IPS DF 6.9 (cell line): Measurements from ENCODE around the gene BTRC.

Experiments used
- DNase-seq: peaks from one replicate; pipeline ENCODE4 v3.0.0-alpha.2; 2013; ENCODE audit warnings: low read depth, low spot score
- H3K27ac ChIP-seq: one replicate; pipeline ENCODE4 v1.5.1; 2013; ENCODE audit warnings: low read length, control low read depth
- H3K27me3 ChIP-seq: 2 replicates; pipeline ENCODE4 v1.6.1; 2013; ENCODE audit warnings: mild to moderate bottlenecking, low read length; ENCODE audit not compliant: control insufficient read depth, insufficient read depth
- H3K36me3 ChIP-seq: 2 replicates; pipeline ENCODE4 v1.6.1; 2013; ENCODE audit warnings: low read length; ENCODE audit not compliant: control insufficient read depth, insufficient read depth
- H3K4me1 ChIP-seq: 2 replicates; pipeline ENCODE4 v1.6.1; 2013; ENCODE audit warnings: low read length; ENCODE audit not compliant: control insufficient read depth, insufficient read depth
- H3K4me3 ChIP-seq: 2 replicates; pipeline ENCODE4 v1.5.1; 2013; ENCODE audit warnings: mild to moderate bottlenecking, low read length
- H3K9me3 ChIP-seq: 2 replicates; pipeline ENCODE4 v1.6.1; 2013; ENCODE audit warnings: low read length, inconsistent platforms; ENCODE audit not compliant: control insufficient read depth, insufficient read depth
- WGBS: extraction: QIAGEN DNeasy Blood & Tissue Kit; methylation state at CpG from one replicate; pipeline ENCODE4 v1.1.7; 2013; ENCODE audit warnings: mixed read lengths, missing lambda C conversion rate; ENCODE audit not compliant: insufficient read length, insufficient coverage; 5-methylcytosine and 5-hydroxymethylcytosine counted together

Gene BTRC

GRCh38 chr10:101565936-101566332 lies 212.0 kb downstream of the BTRC start:
- Histone ChIP-seq H3K4me1 (peaks cover 6% of the 10 kb centered on the region; the same call in 1 of the 2 replicates), H3K9me3 (no peaks in the 10 kb centered on the region), H3K36me3 (no peaks in the 10 kb centered on the region), H3K4me3 (no peak overlapping the region), H3K27ac (no peak overlapping the region), H3K27me3 (peaks cover 3% of the 10 kb centered on the region; the same call in 1 of the 2 replicates)
- DNase-seq, result no peak
- WGBS, result no CpG with 5 or more reads among the region's 8 CpGs

GRCh38 chr10:101566333-101567164 lies 212.6 kb downstream of the BTRC start:
- no peak overlapping the region for H3K4me3 ChIP-seq

GRCh38 chr10:101567165-101568006 lies 213.4 kb downstream of the BTRC start:
- Histone ChIP-seq H3K27me3 (peaks cover 4% of the 10 kb centered on the region; the same call in 1 of the 2 replicates), H3K9me3 (no peaks in the 10 kb centered on the region), H3K36me3 (no peaks in the 10 kb centered on the region), H3K4me3 (no peak overlapping the region), H3K4me1 (peaks cover 6% of the 10 kb centered on the region; the same call in 1 of the 2 replicates), H3K27ac (no peak overlapping the region)
- DNase-seq, result no peak
- no CpG with 5 or more reads among the region's 7 CpGs for WGBS

More at GRCh38 chr10:101566333-101567164, 212.6 kb downstream of the BTRC start:
- H3K9me3 ChIP-seq, result no peaks in the 10 kb centered on the region
- no CpG with 5 or more reads among the region's 59 CpGs for WGBS
- no peak for DNase-seq
- no peak overlapping the region for H3K27ac ChIP-seq
- no peaks in the 10 kb centered on the region for H3K36me3 ChIP-seq
- H3K4me1 ChIP-seq, result peaks cover 6% of the 10 kb centered on the region; the same call in 1 of the 2 replicates
- H3K27me3 ChIP-seq, result peaks cover 4% of the 10 kb centered on the region; the same call in 1 of the 2 replicates

- H3K4me3 ChIP-seq, result no peak overlapping the region
- H3K36me3 ChIP-seq, result no peaks in the 10 kb centered on the region
- H3K27me3 ChIP-seq, result peaks cover 4% of the 10 kb centered on the region; the same call in 1 of the 2 replicates
- H3K4me1 ChIP-seq, result peaks cover 6% of the 10 kb centered on the region; the same call in 1 of the 2 replicates
- H3K9me3 ChIP-seq, result no peaks in the 10 kb centered on the region
- DNase-seq, result no peak
- no peak overlapping the region for H3K27ac ChIP-seq
- WGBS, result 100% methylated on average over 1 of the region's 17 CpGs
These were observed 214.2 kb downstream of the BTRC start for GRCh38 chr10:101568054-101568745.

- H3K4me3 ChIP-seq, result peak overlapping the region; percentile 37; the same call in 1 of the 2 replicates
- peaks cover 4% of the 10 kb centered on the region; the same call in 1 of the 2 replicates for H3K27me3 ChIP-seq
These were observed 215.3 kb downstream of the BTRC start for GRCh38 chr10:101569323-101569621.

GRCh38 chr10:101569622-101570427 lies 215.9 kb downstream of the BTRC start:
- no peak for DNase-seq
- no peak overlapping the region for H3K27ac ChIP-seq
- no CpG with 5 or more reads among the region's 56 CpGs for WGBS
- H3K36me3 ChIP-seq, result no peaks in the 10 kb centered on the region
- H3K4me1 ChIP-seq, result peaks cover 10% of the 10 kb centered on the region; the same call in 1 of the 2 replicates
- H3K27me3 ChIP-seq, result peaks cover 4% of the 10 kb centered on the region; the same call in 1 of the 2 replicates
- H3K9me3 ChIP-seq, result no peaks in the 10 kb centered on the region
- H3K4me3 ChIP-seq, result peak overlapping the region; percentile 37; the same call in 1 of the 2 replicates

More at GRCh38 chr10:101569323-101569621, 215.3 kb downstream of the BTRC start:
- H3K9me3 ChIP-seq, result no peaks in the 10 kb centered on the region
- no CpG with 5 or more reads among the region's 11 CpGs for WGBS
- DNase-seq, result no peak
- H3K36me3 ChIP-seq, result no peaks in the 10 kb centered on the region
- H3K27ac ChIP-seq, result no peak overlapping the region
- H3K4me1 ChIP-seq, result peaks cover 6% of the 10 kb centered on the region; the same call in 1 of the 2 replicates

GRCh38 chr10:101570428-101571270 lies 216.7 kb downstream of the BTRC start:
- Histone ChIP-seq H3K27me3 (peaks cover 4% of the 10 kb centered on the region; the same call in 1 of the 2 replicates), H3K4me1 (peaks cover 10% of the 10 kb centered on the region; the same call in 1 of the 2 replicates), H3K9me3 (no peaks in the 10 kb centered on the region), H3K27ac (no peak overlapping the region), H3K4me3 (peak overlapping the region; percentile 37; the same call in 1 of the 2 replicates), H3K36me3 (no peaks in the 10 kb centered on the region)
- WGBS, result no CpG with 5 or more reads among the region's 37 CpGs
- no peak for DNase-seq

GRCh38 chr10:101571271-101571925 lies 217.4 kb downstream of the BTRC start:
- no CpG with 5 or more reads among the region's 8 CpGs for WGBS
- H3K36me3 ChIP-seq, result no peaks in the 10 kb centered on the region
- DNase-seq, result no peak
- no peak overlapping the region for H3K4me3 ChIP-seq
- no peak overlapping the region for H3K27ac ChIP-seq
- no peaks in the 10 kb centered on the region for H3K9me3 ChIP-seq
- H3K27me3 ChIP-seq, result peaks cover 4% of the 10 kb centered on the region; the same call in 1 of the 2 replicates
- H3K4me1 ChIP-seq, result peaks cover 8% of the 10 kb centered on the region; the same call in 1 of the 2 replicates
